Ramos (cell line): ENCODE results near the gene ADAP2.
"Not testable (repeated sequence)": the region's sequence is repeated elsewhere in the genome, so short reads cannot be mapped to it uniquely, and the experiment has no call there.

ENCODE experiments used
- in situ Hi-C: fragments of 300-500 bp; cut with MboI; formaldehyde crosslinking; loops from one replicate; pipeline ENCODE4 v1.14.3; 2022; ENCODE audit warnings: low sequenced_read_pairs; ENCODE audit not compliant: unreplicated experiment

The ADAP2 gene, protein sequence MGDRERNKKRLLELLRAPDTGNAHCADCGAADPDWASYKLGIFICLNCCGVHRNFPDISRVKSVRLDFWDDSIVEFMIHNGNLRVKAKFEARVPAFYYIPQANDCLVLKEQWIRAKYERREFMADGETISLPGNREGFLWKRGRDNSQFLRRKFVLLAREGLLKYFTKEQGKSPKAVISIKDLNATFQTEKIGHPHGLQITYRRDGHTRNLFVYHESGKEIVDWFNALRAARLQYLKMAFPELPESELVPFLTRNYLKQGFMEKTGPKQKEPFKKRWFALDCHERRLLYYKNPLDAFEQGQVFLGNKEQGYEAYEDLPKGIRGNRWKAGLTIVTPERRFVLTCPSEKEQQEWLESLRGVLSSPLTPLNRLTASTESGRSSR

DNA sequence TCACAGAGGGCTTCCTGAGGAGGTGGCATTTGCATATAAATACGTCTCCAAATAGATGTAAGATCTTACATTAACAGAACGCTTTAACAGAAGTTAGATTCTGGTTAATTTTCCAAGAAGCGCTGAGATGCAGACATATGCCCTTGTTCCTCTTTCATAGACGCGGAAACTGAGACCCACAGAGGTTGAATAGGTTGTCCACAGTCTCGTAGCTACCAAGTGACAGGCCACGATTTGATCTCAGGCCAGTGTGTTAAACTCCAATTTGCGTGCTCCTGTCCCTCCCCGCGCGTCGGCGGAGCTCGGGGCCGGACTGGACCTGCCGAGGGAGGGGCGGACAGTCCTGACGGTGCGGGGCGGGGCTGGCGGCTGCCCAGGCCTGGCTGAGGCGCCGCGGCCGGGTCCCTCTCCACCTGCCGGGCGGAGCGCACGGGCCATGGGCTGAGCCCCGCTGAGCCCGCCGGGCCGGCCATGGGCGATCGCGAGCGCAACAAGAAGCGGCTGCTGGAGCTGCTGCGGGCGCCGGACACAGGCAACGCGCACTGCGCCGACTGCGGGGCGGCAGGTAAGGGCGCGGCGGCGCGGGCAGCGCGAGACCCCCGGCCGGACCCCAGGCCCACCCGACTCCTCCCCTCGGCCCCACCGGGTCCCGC is at the start of gene ADAP2:
ADAP2 (plus strand) TSS at position 402 of the 653 bp plus-strand sequence; CDS start at position 472, 70 bp downstream.
- in situ Hi-C loops: no loop called here

DNA sequence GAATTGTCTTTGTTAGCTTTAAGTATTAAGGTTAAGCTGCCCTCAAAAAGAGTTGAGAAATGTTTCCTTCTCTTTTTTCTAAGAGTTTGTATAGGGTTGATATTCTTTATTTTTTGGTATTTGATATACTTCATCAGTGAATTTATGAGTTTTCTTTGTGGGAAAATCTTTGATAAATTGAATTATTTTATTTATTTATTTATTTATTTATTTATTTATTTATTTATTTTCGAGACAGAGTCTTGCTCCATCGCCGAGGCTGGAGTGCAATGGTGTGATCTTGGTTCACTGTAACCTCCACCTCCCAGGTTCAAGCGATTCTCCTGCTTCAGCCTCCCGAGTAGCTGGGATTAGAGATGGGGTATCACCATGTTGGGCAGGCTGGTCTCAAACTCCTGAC is 35.6 kb upstream of the ADAP2 start:
- in situ Hi-C loops: no loop called here

DNA sequence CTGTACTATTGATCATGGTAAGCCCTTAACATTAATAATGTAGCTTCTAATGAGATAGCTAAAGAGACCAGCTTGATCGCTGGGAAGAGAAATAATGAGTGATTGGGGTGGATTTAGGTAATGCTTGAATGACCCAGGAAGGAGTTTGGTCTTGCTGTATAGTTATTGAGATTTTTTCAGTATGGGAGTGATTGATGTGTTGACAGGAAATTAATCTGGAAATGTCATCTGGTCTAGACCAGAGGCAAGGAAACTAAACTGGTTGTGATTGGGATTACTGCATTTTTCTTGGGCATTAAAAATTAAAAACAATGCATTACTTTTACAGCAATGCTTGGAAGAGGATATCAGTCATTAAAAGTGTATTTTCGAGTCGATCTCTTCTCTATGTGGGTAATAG is 27.5 kb upstream of the ADAP2 start:
- in situ Hi-C loops: no loop called here

- in situ Hi-C loops: no loop called here
These were observed 24.4 kb upstream of the ADAP2 start for GRCh38 chr17:30897311-30897710.

GRCh38 chr17:30905742-30906100 is 16.0 kb upstream of the ADAP2 start:
- in situ Hi-C loops: no loop called here

GRCh38 chr17:30906101-30906911 is 15.4 kb upstream of the ADAP2 start, which contains the start of gene TEFM:
TEFM (minus strand) TSS chr17:30906238; CDS start chr17:30906198, 40 bp downstream.
- in situ Hi-C loops: no loop called here

DNA sequence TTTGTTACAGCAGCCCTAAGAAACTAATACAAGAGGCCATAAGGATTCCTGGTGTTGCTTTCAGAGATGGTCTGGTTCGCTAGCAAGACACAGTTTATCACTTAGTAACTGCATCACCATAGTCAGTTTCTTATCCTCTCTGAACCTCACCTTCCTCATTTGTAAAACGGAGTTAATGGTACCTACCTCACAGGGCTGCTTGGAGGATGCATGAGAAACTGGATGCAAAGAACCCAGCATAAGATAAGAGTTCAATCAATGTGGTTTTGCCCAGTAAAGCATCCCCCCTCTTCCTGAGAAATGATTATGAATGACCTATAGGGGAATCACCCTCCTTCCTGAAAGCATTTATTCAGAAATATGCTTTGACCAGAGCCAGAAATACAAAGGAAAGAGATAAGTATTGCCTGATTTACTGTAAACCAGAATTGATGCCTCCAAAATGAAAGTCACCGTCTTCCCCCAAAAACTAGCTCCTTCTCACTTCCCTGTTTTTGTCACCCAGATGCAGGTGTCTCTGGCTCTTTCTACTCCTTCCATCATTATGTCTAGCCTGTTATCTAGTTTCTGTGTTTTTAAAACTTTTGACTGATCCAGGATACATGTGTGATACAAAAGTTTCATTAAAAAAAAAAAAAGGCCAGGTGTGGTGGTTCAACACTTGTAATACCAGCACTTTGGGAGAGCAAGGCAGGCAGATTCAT is 12.9 kb upstream of the ADAP2 start:
- in situ Hi-C loops: no loop called here

DNA sequence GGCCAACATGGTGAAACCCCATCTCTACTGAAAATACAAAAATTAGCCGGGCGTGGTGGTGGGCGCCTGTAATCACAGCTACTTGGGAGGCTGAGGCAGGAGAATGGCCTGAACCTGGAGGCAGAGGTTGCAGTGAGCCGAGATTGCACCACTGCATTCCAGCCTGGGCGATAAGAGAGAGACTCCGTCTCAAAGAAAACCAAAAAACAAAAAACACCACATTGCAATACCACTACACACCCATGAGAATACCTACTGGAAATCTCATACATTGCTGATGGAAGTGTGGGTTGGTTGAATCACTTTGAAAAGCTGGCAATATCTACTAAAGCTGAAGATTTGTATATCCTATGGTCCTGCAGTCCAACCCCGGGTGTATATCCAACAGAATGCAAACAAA is 11.6 kb upstream of the ADAP2 start:
- in situ Hi-C loops: not testable (repeated sequence)

DNA sequence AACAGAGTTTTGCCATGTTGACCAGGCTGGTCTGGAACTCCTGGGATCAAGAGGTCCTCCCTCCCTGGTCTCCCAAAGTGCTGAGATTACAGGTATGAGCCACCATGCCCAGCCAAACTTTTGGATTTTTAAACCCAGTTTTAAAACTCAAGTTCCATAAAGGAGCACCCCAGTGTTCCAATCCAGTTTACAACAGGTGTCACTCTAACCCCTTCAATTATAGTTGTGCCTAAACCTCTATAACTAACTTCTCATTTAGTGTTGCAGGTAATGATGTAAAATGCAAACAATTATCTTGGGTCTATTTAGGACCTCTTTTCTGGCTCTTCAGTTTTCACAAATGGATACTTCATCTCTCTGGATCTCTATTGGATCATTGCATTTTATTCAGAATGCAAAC is 7.8 kb upstream of the ADAP2 start:
- in situ Hi-C loops: no loop called here

DNA sequence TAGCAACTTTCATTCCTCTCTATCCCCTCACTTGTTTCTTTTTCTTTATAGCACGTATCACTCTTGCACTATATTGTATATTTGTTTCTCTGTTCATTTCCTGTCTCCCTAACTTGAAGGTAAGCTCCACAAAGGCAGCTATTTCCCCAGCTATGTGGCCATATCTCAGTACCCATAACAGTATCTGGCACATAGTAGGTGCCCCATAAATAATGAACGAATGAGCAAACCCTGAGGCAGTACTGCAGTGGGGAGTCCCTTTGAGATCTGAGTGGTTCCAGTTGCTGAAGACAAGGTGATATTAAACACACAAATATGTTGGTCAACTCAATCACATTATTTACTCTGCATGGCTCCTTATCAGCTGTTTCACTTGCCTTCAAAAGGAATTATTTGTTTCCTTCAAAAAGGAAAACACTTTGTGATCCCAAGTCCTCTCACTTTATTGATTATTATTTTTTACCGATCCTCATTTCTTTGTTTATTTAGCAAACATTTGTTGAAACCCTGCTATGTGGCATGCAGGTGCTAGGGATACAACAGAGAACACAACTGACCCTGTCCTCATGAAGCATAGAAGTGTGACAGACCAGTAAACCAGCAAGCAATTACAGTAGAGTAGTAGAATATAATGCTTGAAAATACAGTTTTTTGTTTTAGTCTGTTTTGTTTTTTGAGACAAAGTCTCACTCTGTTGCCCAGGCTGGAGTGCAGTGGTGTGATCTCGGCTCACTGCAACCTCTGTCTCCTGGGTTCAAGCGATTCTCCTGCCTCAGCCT is 5.7 kb upstream of the ADAP2 start:
- in situ Hi-C loops: no loop called here

- in situ Hi-C loops: no loop called here
These were observed 4.7 kb upstream of the ADAP2 start for GRCh38 chr17:30917050-30917449.

DNA sequence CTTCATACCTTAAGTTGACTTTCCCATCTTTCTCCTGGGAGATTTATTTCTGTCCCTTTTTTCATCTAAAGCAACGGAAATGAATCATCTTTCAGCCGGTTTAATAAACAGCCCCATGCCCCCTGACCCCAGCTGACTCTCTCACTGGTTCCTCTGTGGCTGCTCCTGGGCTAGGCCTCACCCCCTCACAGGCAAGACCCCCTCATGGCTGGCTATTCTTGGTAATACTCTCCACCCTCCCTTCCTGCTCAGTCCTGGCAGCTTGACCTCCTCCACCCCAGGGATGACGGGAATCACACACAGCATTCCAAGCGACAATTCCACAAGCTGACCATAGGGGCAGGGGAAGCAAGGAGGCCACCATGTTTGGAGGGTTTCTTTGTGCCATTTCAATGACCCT is 1.5 kb upstream of the ADAP2 start:
- in situ Hi-C loops: no loop called here

DNA sequence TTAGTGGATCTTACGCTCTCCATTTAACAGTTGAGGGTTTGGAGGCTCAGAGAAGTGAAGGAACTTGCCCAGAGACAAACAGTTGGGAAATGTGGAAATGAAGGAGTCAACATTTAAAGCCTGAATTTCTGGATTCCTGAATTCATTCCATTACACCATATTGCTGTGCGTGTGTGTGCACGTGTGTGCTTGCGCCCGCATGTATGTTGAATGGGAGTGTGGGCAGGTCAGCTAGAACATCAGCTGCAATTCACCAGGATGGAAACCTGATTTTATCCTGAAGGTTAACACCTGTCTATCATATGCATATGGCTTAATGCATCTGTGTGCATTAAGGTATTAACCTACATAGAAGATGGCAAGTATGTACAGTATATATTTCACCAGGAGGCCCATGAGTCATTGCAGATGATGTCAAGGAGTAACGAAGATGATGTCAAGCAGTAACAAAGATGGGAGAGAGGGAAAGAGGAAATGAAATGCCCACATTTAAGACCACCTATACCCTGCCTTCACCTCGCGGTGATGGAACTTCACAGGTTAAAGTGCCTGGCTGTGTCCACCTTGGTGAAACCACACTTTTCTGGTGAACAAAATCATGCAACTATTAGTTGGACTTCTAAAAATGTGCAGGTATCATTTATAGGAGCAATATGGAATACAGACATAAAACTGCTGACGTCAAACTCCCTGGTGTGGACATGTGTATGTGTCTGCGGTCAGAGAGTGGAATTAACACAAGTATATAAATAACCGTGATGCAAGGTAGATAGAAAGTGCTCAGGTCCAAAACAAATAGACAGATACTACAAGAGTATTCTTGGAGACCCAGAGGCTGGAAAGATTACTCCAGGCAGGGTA is 832 bp upstream of the ADAP2 start:
- in situ Hi-C loops: no loop called here

DNA sequence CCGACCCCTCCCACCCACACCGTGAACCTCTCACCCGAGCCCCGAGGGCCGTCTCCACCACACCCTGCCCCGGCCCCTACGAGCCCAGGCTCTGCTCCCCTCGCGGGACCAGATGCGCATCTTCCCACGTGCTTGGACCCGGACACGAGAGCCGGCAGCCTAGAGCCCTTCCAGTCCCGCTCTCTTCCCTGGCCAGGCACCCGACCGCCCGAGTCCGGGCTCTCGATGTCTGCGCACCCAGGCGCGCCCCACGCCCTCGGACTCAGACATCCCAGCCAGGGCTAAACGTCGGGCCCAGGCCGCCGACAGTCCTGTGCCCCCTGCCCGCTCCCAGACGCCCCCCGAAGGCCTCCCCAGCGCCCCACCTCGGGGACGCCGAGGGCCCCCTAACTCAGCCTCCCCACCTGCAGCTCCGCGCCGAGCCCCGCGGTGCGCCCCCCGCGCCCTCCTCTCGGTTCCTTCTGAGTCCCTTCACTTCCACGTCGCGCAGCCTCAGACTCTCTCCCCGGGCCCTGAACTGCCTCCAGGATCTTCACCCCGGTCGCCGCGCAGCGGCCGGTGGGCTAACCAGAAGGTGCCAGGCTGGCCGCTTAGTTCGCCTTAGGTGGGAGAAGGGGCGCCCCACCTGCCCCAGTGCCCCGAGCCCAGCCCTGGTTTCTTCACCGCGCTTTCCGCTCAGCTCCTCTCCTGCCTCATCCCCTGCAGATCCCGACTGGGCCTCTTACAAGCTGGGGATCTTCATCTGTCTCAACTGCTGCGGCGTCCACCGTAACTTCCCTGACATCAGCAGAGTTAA is 688 bp downstream of the ADAP2 start:
- in situ Hi-C loops: no loop called here

DNA sequence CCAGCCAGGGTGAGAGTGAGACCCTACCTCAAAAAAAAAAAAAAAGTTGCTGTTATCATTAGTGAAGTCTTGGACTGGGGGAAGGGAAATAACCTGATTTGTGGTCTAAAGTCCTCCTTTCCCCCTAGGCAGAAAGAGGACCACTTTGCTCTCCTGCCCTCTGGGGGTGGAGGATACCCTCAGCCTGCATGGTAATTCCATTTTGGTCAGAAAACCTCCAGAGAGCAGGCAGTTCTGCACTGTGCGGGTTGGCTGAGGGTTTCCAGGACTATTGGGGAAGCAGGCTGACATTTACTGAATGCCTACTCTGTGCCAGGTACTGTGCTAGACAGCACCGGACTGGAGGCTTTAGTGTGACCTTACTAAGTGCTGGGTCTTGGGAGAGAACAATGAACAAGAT is 2.6 kb downstream of the ADAP2 start:
- in situ Hi-C loops: no loop called here

- in situ Hi-C loops: no loop called here
These were observed 4.8 kb downstream of the ADAP2 start for GRCh38 chr17:30926516-30926915.

- in situ Hi-C loops: no loop called here
These were observed 6.0 kb downstream of the ADAP2 start for GRCh38 chr17:30927756-30928155.

DNA sequence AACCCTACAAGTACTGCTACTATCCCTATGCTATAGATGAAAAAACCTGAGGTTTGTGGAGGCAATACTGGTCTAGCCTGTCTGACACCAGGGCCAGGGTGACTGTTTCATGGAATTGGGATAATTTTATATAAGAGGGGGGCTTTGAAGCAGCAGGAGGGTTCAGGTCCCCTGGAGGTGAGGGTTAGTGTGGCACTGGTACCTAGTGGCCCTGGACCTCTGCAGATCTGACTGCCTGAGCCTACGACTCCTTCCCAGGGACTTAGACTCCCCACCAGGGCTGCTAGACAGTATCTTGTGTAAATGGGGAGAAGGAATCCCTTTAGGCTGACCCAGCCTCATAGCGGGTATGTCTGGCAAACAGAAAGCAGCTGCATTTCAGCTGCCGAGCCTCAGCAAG is 6.8 kb downstream of the ADAP2 start:
- in situ Hi-C loops: no loop called here
